Colon (tissue), 2 donors: Measurements from ENCODE around the gene VCAM1.
"Not testable (repeated sequence)": the region's sequence is repeated elsewhere in the genome, so short reads cannot be mapped to it uniquely, and the experiment has no call there.

ENCODE experiments used
- FAIRE-seq: peaks from 2 replicates; lab custom pipeline; 2012; peaks lifted over from hg19 to GRCh38; lab: Jason Lieb, UNC
- donor health status: control.
- donor health status: control.

Gene VCAM1, protein sequence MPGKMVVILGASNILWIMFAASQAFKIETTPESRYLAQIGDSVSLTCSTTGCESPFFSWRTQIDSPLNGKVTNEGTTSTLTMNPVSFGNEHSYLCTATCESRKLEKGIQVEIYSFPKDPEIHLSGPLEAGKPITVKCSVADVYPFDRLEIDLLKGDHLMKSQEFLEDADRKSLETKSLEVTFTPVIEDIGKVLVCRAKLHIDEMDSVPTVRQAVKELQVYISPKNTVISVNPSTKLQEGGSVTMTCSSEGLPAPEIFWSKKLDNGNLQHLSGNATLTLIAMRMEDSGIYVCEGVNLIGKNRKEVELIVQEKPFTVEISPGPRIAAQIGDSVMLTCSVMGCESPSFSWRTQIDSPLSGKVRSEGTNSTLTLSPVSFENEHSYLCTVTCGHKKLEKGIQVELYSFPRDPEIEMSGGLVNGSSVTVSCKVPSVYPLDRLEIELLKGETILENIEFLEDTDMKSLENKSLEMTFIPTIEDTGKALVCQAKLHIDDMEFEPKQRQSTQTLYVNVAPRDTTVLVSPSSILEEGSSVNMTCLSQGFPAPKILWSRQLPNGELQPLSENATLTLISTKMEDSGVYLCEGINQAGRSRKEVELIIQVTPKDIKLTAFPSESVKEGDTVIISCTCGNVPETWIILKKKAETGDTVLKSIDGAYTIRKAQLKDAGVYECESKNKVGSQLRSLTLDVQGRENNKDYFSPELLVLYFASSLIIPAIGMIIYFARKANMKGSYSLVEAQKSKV

DNA sequence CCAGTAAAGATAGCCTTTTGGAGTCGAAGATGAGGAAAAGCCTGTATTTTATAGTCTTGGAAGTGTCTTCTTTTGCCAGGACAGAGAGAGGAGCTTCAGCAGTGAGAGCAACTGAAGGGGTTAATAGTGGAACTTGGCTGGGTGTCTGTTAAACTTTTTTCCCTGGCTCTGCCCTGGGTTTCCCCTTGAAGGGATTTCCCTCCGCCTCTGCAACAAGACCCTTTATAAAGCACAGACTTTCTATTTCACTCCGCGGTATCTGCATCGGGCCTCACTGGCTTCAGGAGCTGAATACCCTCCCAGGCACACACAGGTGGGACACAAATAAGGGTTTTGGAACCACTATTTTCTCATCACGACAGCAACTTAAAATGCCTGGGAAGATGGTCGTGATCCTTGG is at the start of gene VCAM1:
TSS of gene VCAM1 (plus strand) at position 253 of the 400 bp plus-strand sequence. CDS start at position 372, 119 bp downstream.
- no peak for FAIRE-seq

DNA sequence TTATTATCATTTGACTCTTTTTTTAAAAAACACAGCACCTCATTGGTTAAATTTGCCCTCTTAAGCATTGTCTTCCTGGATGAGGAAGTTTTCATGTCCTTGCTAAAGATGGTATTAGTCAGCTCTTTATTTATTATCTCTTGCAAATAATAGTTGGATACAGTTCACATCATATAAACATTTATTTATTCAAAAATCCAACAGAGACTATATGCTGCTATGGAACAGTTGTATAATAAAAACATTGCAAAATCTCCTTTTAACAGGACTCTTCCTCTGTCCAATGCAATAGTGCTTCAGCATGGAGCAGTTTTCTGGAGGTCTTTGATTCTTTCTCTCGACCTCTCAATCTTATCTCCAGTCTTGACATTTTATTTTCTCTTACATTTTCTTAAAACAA is 49.5 kb upstream of the VCAM1 start:
- FAIRE-seq = no peak

DNA sequence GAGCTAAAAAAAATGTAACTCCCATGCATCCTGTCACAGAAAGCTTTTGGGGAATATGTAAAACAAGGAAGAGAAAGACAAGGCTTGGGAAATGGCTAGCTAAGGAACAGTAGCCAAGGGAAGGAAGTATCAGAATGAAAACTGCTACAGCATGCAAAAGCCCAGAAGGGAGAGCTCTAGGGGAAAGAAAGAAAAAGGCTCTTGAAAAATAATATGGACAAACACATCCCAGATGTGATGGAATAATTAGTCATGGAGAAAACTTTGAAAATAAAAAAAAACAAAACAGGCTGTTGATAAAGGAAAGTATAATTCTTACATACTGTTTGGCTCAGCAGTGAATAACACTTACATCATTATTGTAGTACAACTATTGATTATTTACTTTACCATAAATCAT is 47.9 kb upstream of the VCAM1 start:
- no peak for FAIRE-seq

DNA sequence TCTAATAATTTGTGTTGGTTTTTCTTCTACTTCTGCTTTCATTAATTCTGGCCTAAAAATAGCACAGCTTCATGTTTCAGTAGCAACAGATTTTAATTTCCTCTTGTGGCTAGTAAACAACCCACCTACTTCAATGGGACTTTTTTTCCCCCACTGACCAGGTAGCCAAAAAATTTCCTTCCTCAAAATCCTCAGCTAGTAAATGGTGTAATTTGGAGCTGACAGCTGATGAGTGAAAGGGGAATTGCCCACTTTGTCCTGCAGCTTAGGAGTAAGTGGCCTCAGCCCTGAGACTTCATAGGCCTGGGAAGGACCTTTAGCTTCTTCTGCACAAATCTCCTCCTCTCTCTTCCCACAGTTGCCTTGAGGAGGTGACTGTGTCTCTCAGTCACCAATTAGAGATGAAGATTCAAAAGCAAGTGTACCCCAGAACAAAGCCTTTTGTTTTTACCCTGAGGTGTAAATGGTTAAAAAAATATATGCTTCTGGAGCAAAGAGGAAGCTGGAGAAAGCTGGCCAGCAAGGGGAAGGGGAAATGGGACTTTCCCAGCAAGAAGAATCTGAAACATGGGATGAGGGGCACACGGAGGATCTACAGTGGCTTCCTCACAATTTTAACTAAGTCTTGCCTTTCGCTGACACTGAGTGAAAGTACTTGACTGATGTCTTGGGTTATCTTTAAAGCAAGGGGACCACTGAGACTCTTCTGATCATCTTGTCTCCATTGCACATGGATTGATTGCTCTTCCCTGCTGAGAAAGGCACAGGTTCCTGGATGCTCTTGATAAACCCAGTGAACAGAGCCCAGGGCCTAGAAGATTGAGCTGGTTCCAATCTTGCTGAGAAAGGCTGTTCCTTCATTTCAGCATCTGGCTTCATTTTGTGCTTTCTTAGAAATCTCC is 35.8 kb upstream of the VCAM1 start:
- no peak for FAIRE-seq

DNA sequence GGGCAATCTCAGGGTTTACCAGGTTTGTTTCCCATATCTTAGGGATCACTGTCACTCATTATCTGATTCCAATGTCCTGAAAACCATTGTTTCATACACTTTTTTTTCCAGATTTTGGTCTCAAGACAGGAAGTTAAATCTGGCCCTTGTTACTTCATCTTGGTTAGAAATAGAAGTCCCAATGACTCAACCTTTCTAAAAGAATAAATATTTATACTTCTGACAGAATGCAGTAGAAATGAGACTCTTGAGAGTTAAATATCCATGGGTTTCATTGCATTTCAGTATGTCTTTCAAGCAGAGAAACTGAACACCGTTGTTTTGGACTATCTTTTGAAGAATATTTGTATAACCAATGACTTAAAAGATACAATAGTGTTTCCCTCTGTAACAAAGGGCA is 19.8 kb upstream of the VCAM1 start:
- FAIRE-seq = no peak

DNA sequence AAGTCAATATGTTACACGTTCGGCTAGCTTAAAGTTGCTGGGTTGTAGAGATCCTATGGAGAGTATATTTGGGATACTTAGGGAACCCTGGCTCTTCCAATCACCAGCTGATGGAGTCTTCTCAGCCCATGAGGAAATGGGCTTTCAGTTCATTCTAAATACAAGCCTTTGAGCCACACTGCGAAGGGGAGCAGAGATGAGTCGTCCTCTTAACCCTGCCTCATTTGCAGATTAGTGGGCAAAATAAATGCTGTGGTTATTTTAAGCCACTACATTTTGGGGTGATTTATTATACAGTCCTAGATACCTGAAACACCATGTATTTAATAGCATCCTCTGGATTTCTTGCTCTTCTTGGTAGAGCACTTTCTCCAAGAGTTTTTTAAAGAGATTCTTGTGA is 19.0 kb upstream of the VCAM1 start:
- no peak for FAIRE-seq

GRCh38 chr1:100703052-100703451 is 16.5 kb upstream of the VCAM1 start:
- no peak for FAIRE-seq

DNA sequence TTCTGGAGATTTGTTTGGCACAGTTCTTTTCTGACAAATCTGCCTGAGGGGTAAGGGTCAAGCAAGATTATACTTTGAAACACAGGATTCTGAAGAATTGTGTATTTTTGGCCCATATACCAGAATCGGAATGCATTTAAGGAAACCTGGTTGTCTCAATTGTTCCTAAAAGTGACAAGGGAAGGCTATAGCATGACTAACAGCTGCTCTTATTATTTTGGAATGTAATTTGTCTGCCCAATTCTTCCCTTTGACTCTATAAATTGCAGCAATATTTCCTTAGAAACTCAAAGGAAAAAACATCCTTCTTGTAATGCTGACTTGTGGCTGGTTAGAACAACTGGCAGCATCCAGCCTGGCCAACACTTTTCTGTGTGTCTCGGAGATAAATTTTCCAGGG is 15.8 kb upstream of the VCAM1 start:
- FAIRE-seq = no peak

GRCh38 chr1:100704473-100704872 is 15.1 kb upstream of the VCAM1 start:
- FAIRE-seq = no peak

GRCh38 chr1:100706296-100706695 is 13.2 kb upstream of the VCAM1 start:
- no peak for FAIRE-seq

DNA sequence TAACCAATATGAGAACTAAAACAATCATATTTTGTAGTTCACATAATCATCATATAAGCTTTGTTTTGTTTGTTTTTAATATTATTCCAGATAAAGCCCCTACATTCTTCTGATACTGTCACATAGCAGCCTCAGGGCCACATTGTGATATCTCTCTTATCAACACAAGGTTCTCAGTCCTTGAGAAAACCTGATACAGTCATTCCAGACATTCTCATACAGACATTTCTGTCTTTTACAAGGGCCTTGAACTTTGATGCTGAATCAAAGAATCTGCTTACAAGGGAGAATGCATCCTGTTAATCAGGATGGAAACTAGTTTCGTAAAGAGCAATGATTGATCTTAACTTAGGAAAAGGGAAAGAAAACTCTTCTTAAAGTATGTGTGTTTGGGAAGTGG is 12.7 kb upstream of the VCAM1 start:
- no peak for FAIRE-seq

DNA sequence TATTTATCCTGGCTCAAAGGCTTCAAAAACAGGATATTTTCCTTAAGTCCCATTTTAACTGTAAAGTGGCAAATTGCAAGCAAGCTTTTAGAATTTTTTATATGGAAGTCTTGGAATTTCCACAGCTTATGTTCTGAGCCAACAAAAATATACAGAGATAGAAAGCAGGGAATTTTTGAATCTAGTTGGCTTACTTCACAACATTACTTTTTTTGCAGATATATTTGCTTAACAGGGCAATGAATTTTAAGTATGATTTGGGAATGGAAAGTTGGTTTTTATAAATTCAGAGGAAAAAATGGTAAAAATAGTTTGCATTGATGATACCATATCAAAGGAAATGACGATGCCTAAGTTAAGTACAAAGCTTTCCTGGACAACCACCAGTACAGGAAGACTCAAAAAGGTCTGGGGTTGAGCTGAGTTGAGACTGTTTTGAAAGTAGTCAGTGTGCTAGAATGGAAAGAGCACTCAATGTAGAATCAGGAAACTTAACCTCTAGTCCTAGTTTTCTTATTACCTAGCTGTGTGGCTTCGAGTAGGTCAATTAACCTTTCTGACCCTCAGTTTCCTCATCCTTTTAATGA is 11.0 kb upstream of the VCAM1 start:
- FAIRE-seq = no peak

DNA sequence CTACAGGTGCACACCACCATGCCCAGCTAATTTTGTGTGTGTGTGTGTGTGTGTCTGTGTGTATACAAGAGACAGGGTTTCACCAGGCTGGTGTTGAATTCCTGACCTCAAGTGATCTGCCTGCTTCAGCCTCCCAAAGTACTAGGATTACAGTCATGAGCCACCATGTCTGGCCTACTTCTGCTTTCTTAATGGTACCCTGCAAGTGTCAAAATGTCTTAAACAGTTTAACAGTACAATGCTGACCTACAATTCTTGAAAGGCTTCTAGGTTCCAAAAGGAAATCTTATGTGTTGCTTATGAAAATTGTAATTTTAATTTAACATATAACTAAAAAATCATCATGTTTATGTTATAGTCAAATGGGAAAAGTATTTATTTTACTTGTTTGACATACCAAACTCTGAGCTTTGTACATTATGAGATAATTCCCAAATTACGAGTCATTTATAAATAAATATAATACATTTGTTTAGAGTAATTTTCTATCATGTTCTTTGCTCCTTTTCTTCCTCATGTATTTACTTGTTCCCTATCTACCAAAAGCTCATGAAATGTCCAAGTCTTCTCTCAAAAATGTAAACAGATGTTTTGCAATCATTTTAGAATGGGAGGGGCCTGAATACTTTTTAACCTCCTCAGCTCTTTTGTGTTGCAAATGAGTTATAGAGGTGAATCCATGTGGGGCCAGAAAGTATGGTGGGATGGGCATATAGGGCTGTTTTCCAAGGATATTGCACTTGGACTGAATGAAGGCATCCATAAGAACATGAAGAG is 8.4 kb upstream of the VCAM1 start:
- FAIRE-seq = no peak

GRCh38 chr1:100713027-100713426 is 6.5 kb upstream of the VCAM1 start:
- not testable (repeated sequence) for FAIRE-seq

DNA sequence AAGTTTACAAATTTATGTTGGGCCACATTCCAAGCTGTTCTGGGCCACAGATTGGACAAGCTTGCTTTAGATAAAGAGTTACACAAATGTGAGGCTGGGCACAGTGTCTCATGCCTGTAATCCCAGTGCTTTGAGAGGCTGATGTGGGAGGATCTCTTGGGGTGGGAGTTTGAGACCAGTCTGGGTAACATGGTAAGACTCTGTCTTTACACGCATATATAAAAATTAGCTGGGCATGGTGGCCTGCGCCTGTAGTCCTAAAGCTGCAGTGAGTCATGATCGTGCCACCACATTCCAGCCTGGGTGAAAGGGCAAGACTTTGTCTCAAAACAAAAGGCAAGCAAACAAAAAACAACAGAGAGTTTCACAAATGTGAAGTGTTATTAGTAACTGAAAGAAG is 5.9 kb upstream of the VCAM1 start:
- no peak for FAIRE-seq

DNA sequence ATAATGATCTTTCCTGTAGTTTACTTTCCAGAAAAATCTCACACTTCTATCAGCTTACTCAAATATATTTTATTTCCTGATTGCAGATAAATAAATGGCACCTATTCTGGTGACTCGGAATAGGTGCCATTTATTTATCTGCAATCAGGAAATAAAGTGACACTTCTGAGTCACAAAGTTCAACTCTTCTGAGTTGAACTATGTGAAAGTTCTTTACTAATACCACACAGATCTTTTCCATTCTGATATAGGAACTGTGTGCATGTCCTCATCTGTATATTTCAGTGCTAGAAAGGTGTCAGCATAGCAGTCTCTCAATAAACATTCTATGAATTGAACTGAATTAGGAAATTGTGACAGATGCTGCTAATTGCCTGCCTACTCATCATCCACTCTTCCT is 4.9 kb upstream of the VCAM1 start:
- FAIRE-seq = no peak

- no peak for FAIRE-seq
Observed at GRCh38 chr1:100717218-100717617, 2.3 kb upstream of the VCAM1 start.

DNA sequence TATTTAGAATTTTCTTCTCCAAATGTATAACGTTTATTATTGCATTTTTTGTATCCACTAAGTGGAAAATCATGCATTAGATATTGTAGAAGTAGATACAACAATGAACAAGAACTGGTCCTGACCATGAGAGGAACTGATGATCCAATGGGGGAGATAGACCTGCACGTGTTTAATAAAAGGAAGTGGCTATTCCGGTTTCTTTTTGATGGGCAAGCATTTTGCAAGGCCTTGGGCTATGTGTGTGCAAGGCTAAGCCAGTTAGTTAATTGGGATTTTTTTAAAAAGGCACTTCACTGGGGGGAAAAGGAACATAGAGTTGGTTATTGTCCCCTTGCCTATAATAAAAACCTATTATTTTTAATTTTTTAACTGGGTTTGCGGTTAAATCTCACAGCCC is 961 bp upstream of the VCAM1 start:
- no peak for FAIRE-seq

- no peak for FAIRE-seq
Observed at GRCh38 chr1:100720101-100720500, 559 bp downstream of the VCAM1 start.

GRCh38 chr1:100720751-100721150 is 1.2 kb downstream of the VCAM1 start:
- FAIRE-seq = no peak

GRCh38 chr1:100721526-100722207 is 2.1 kb downstream of the VCAM1 start:
- FAIRE-seq = no peak
